ENCODE measurements around the gene LAMTOR4. TPM values are rescaled to one million over a fixed set of nuclear protein-coding genes. Genes with fewer than 3 reads are reported as not detected.

The LAMTOR4 gene
- total RNA-seq (2014; rRNA removed): 107 and 146 TPM in 2 replicates
- percentile 80 among the genes with signal in this experiment for Bru-seq, nascent RNA
- BruChase-seq, experiment 1, labeled RNA remaining after a 6-hour chase: percentile 81 among the genes with signal in this experiment
- percentile 78 among the genes with signal in this experiment for BruChase-seq, experiment 2, labeled RNA remaining after a 2-hour chase
- long read RNA-seq, transcript LAMTOR4-204 (3 exons, 371 nt): minor isoform, 5 of 115 reads
- long read RNA-seq, transcript LAMTOR4-205 (4 exons, 621 nt): minor isoform, 10 of 115 reads
- long read RNA-seq, transcript LAMTOR4-201 (4 exons, 605 nt): major isoform, 64 of 115 reads
- long read RNA-seq, partial matches to known transcripts: 1 of 115 reads
- long read RNA-seq, other reads (novel, unspliced or antisense): 25 of 115 reads

DNA sequence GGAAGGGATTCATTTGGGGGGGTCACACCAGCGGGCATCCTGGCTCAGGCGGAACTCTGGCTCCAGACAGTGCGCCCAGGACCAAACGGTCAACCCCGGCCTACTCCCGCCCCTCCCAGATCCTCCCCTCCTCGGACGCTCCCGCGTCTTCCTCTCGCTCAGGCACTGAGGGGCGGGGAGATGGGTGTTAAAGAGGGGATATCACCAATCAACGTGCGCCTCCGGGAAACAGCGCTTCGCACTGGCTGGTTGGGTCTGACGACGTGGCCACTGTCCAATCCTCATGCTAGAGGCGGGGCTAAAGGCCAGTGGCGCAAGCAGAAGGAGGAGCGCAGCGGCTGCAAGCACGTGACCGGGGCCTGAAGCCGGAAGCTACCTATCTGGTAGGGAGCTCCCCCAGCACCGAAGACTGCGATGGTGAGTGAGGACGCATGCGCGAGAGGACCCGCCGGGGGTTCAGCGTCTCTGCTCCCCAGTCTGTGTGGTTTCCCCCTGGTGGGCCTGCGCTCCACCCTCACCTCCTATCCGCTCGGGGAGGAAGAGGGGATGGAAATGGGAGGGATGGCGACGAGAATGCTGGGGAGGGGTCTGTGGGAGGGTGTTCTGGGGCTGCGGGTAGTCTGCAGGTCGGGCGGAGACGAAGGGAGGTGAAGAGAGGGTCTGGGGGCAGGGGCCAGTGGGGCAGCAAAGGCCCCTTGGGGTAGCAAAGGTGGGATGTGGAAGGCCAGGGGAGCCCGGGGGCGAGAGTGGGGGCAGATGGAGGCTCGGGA, at the start of gene LAMTOR4:
TSS of gene LAMTOR4 (plus strand) at position 360 of the 770 bp plus-strand sequence. CDS start at position 415, 55 bp downstream.
- H3K4me2 ChIP-seq (ENCODE audit: low read length): peak within 1 kb of the TSS; percentile 90
- TF ChIP-seq, protein P1, sequence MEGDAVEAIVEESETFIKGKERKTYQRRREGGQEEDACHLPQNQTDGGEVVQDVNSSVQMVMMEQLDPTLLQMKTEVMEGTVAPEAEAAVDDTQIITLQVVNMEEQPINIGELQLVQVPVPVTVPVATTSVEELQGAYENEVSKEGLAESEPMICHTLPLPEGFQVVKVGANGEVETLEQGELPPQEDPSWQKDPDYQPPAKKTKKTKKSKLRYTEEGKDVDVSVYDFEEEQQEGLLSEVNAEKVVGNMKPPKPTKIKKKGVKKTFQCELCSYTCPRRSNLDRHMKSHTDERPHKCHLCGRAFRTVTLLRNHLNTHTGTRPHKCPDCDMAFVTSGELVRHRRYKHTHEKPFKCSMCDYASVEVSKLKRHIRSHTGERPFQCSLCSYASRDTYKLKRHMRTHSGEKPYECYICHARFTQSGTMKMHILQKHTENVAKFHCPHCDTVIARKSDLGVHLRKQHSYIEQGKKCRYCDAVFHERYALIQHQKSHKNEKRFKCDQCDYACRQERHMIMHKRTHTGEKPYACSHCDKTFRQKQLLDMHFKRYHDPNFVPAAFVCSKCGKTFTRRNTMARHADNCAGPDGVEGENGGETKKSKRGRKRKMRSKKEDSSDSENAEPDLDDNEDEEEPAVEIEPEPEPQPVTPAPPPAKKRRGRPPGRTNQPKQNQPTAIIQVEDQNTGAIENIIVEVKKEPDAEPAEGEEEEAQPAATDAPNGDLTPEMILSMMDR (conservative IDR thresholded peaks at IDR 0.05; ENCODE audit: low read depth, low read length): no peak
- no peak for TF ChIP-seq EZH2phosphoT487 (IDR thresholded peaks at IDR 0.05; ENCODE audit: borderline replicate concordance, low read length)
- TF ChIP-seq EZH2 (IDR thresholded peaks at IDR 0.05; ENCODE audit: low read length, unreplicated experiment): no peak
- H2AFZ ChIP-seq (ENCODE audit: low read length): peak within 1 kb of the TSS; percentile 94
- no peaks in the 10 kb centered on the region for H3K27me3 ChIP-seq (ENCODE audit: low read length)
- H3K4me1 ChIP-seq (ENCODE audit: insufficient read depth, low read length): peaks cover 14% of the 10 kb centered on the region; the same call in 1 of the 2 replicates
- H3K9me2 ChIP-seq (replicated peaks; ENCODE audit: low read length): no peaks in the 10 kb centered on the region
- ChIA-PET CTCF (no interaction called here), POLR2A (ENCODE audit: unreplicated experiment) (interaction anchor here (0.6 to 0.7 kb wide), 2 partner anchors 22 to 726 kb away, joined by 3 to 6 read pairs; partner anchors contain the start of gene SRRT)
- intact Hi-C loops (cut with micrococcal nuclease): no loop called here
- H3K9me3 ChIP-seq (ENCODE audit: low read length): no peaks in the 10 kb centered on the region
- H3K27ac ChIP-seq (ENCODE audit: low read length): 0 out of 2 replicates have a peak within 1 kb of the TSS, but pooled peaks have one; percentile 3
- H3K79me2 ChIP-seq (ENCODE audit: low read length): peaks cover 20% of the 10 kb centered on the region
- no peaks in the 10 kb centered on the region for H4K20me1 ChIP-seq (ENCODE audit: low read length)
- peak within 1 kb of the TSS; percentile 88 for H3K4me3 ChIP-seq (ENCODE audit: low read length)
- peak; percentile 98 for DNase-seq
- no peaks in the 10 kb centered on the region for H3K36me3 ChIP-seq (ENCODE audit: low read depth, low read length)
- ATAC-seq: peak; percentile 97
- peak within 1 kb of the TSS; percentile 88 for H3K9ac ChIP-seq (ENCODE audit: low read length)
- no peaks in the 10 kb centered on the region for H3F3A ChIP-seq (ENCODE audit: low read length, unreplicated experiment)
- BruUV-seq (replicated peaks): no TSS peak

DNA sequence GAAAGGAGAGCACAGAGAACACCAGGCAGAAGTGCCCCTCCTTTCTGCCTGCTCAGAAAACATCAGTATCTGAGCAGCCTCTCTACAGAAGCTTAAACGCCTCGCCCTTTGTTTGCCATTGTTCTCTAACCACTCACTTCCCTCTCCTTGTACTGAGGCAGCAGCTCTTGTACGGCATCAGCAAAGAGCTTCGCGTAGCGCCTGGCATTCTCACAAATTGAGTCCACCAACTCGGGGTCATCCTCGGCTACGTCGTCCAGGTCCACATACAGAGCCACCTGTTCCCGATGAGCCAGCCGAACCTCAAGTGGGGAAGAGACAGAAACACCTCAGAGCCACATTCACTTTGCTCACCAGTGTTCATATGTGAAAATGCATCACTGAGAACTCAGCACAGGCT, 49.3 kb upstream of the LAMTOR4 start:
- no TSS peak for BruUV-seq (replicated peaks)
- Histone ChIP-seq H3K9me2 (replicated peaks; ENCODE audit: low read length) (no peaks in the 10 kb centered on the region), H4K20me1 (ENCODE audit: low read length) (peaks cover 27% of the 10 kb centered on the region), H3K27me3 (ENCODE audit: low read length) (no peaks in the 10 kb centered on the region), H3K79me2 (ENCODE audit: low read length) (peaks cover 53% of the 10 kb centered on the region), H2AFZ (ENCODE audit: low read length) (no peak overlapping the region), H3K9ac (ENCODE audit: low read length) (peak overlapping the region; percentile 100), H3K4me3 (ENCODE audit: low read length) (peak overlapping the region; percentile 80), H3K9me3 (ENCODE audit: low read length) (no peaks in the 10 kb centered on the region), H3K4me1 (ENCODE audit: insufficient read depth, low read length) (peaks cover 19% of the 10 kb centered on the region), H3F3A (ENCODE audit: low read length, unreplicated experiment) (no peaks in the 10 kb centered on the region), H3K36me3 (ENCODE audit: low read depth, low read length) (peaks cover 52% of the 10 kb centered on the region), H3K27ac (ENCODE audit: low read length) (no peak overlapping the region), H3K4me2 (ENCODE audit: low read length) (peak overlapping the region; percentile 95)
- CTCF ChIA-PET: no interaction called here
- ATAC-seq: no peak
- no peak for DNase-seq
- POLR2A ChIA-PET (ENCODE audit: unreplicated experiment): interaction anchor here (0.9 kb wide), 1 partner anchor 17 kb away, joined by 30 read pairs; no protein-coding TSS in a partner anchor
- intact Hi-C loops (cut with micrococcal nuclease): no loop called here
- TF ChIP-seq EZH2 (IDR thresholded peaks at IDR 0.05; ENCODE audit: low read length, unreplicated experiment) (no peak), EZH2phosphoT487 (IDR thresholded peaks at IDR 0.05; ENCODE audit: borderline replicate concordance, low read length) (no peak)
- TF ChIP-seq, protein P1 (conservative IDR thresholded peaks at IDR 0.05; ENCODE audit: low read depth, low read length): no peak
